AG10803 (cell line): Measurements from ENCODE around the gene EZR.

Experiments
- DNase-seq: peaks from one replicate; pipeline ENCODE4 v3.0.0; 2010; ENCODE audit warnings: low read depth
- H3K4me3 ChIP-seq: 2 replicates; pipeline ENCODE4 v1.5.1; 2011; ENCODE audit warnings: mild to moderate bottlenecking, low read length, control low read depth
- TF ChIP-seq, protein P1 (sequence below): conservative IDR thresholded peaks from 2 replicates; pipeline ENCODE4 v1.5.1; 2011; ENCODE audit warnings: mild to moderate bottlenecking, low read length, control low read depth, inconsistent platforms

EZR gene

DNA sequence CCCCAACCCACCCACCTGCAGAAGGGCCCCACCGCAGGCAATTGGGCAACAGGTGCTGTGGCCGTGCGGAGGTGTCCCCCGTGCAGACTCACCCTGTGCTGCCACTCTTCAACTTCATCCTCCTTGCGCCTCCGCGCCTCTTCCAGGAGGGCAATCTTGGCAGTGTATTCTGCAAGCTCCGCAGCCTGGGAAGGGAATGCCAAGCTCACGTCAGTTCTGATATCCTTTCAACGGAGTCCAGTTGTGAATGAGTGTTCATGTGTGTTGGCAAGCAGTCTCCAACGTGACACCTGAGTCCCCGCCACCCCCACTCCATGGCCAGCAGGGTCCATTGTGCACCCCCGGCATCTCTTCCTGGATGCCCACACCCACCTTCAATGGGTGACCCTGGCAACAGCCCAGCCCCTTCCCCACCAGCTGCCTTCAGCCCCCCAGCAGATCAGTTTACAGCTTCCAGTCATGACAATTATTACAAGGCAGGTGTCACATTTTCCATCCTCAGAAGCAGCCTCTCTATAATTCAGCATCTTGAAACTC is 49.9 kb downstream of the EZR start:
- DNase-seq = no peak
- H3K4me3 ChIP-seq = no peak overlapping the region
- TF ChIP-seq, protein P1, sequence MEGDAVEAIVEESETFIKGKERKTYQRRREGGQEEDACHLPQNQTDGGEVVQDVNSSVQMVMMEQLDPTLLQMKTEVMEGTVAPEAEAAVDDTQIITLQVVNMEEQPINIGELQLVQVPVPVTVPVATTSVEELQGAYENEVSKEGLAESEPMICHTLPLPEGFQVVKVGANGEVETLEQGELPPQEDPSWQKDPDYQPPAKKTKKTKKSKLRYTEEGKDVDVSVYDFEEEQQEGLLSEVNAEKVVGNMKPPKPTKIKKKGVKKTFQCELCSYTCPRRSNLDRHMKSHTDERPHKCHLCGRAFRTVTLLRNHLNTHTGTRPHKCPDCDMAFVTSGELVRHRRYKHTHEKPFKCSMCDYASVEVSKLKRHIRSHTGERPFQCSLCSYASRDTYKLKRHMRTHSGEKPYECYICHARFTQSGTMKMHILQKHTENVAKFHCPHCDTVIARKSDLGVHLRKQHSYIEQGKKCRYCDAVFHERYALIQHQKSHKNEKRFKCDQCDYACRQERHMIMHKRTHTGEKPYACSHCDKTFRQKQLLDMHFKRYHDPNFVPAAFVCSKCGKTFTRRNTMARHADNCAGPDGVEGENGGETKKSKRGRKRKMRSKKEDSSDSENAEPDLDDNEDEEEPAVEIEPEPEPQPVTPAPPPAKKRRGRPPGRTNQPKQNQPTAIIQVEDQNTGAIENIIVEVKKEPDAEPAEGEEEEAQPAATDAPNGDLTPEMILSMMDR = no peak

DNA sequence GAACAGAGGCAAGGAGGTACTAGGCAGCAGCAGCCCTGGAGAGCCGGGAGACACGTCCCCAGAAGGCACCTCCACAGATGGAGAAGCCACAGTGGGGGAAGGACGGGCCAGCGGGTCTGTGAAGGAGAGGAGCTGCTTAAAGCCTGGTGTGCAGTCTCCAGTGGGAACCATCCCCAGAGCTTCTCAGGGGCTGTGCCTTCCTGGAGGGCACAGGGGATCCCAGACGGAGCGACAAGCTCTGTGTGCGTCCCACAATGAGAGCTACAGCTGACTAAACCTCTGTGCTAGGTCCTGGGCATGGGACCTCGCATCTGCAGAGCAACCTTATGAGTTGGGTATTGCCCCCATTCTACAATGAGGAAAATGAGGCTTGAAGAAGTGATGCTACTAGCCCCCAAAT is 50.7 kb downstream of the EZR start:
- H3K4me3 ChIP-seq = no peak overlapping the region
- DNase-seq = no peak
- TF ChIP-seq, protein P1 = no peak

DNA sequence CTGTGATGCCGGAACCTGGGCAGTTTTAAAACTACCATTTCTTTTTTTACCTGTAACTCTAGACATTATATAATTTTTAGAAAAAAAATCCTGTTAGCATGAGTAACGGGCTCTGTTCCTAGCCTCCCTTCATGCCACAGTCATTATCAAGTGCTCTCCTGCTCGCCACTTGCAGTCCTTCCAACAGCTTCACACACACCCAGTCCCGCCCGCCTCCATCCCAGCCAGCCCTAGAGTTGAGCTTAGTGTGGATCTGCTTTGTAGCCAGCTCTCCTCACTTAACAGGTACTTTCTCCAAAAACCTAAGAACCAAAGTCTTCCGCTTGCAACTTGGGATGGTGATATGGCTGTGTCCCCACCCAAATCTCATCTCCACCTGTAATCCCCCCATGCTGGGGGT is 51.5 kb downstream of the EZR start:
- no peak overlapping the region for H3K4me3 ChIP-seq
- DNase-seq = no peak
- TF ChIP-seq, protein P1 = no peak

DNA sequence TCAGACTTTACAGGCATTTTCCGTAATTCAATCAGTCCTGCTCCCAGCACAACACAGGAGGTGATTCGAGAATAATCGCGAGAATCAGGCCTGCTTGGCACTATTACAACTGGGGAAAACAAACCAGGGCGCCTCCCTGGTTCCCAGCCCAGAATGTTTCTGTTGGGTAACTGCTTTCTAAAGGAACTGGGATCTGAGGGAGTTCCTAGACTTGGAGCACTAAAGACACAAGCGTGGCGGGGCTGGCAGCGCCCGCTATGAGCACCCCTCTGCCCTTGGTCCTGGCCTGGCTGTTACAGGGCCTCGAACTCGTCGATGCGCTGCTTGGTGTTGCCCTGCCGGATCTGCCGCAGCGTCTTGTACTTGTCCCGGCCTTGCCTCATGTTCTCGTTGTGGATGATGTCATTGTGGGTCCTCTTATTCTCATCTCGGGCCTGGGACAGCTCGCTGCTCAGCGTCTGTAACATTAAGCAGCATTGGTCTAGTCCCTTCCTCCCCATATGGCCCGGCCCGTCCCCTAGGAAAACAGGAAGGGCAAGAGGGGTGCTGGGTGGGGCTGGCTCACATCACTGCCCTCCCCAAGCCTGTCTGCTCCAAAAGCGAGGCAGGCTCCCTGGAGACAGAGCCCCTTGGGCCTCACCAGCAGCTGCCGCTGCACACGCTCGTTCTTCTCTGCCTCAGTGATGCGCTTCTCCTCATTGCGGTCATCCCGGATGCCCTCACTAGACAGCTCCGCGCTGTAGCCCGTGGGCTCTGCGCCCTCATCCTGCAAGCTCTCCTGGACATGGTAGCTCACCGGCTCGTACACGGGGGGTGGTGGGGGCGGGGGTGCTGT is 52.3 kb downstream of the EZR start:
- DNase-seq = no peak
- H3K4me3 ChIP-seq = no peak overlapping the region
- TF ChIP-seq, protein P1 = no peak

DNA sequence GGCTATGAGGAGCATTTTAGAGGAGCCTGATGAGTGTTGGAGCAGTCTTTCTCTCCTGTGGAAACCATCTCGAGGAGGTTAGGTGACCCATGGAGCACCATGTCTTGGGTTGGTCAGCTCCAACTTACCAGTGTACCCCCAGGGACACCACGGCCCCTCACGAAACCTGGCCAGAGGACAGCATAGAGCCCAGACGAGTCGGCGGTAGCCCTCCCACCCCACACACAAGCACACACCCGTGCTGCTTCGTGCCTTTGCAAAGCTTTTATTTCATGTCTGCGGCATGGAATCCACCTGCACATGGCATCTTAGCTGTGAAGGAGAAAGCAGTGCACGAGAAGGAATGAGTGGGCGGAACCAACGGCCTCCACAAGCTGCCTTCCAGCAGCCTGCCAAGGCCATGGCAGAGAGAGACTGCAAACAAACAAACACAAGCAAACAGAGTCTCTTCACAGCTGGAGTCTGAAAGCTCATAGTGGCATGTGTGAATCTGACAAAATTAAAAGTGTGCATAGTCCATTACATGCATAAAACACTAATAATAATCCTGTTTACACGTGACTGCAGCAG is 53.6 kb downstream of the EZR start:
- TF ChIP-seq, protein P1 = no peak
- no peak for DNase-seq
- H3K4me3 ChIP-seq = no peak overlapping the region

DNA sequence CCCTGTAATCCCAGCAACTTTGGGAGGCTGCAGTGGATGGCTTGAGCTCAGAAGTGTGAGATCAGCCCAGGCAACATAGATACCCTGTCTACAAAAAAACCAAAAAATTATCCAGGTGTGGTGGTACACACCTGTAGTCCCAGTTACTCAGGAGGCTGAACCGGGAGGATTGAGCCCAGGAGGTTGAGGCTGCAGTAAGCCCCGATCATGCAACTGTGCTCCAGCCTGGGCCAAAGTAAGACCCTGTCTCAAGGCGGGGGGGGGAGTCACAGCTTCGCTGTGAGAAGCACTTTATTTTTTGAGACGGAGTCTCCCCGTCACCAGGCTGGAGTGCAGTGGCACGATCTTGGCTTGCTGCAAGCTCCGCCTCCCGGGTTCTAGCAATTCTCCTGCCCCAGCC is 54.2 kb downstream of the EZR start:
- DNase-seq = no peak
- TF ChIP-seq, protein P1 = no peak
- H3K4me3 ChIP-seq = no peak overlapping the region
